ENCODE measurements around the gene SPRR4. TPM values are rescaled to one million over a fixed set of nuclear protein-coding genes. Genes with fewer than 3 reads are reported as not detected.

Gene SPRR4
- total RNA-seq, 4 donors from 2014 or later, result not detected

DNA sequence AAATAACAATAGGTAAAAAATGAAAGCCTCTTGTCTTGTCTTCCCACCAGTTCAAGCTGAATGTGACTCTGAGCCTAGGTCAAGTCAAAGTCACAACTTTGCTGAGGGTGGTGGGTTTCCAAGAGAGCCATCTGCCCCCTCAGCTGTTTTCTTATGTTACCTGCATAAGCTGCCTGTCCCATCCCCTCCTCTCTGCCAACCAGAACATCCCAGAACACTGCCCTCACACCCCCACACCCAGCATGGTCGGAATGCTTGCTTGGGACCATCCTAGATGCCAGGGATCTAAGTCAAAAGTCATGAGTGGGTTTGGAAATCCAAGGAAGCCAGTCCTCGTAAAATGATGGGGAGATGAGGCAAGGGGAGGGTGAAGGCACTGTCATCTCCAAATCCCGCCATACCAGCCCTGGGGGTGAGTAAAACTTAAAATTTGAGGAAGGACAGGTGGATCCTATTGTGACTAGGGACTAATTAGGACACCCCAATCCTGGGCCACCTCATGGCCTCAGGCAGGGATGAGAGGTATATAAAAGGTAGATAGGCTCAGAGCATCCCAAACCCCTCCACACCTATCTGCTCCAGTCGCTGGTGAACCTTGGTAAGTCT is 23.7 kb upstream of the SPRR4 start, which contains the start of gene SPRR5:
TSS of gene SPRR5 (plus strand) at position 556 of the 606 bp plus-strand sequence. CDS start 1,349 bp downstream, outside the sequence.
- no peak for ATAC-seq
- no peak for TF ChIP-seq POLR2AphosphoS5 (IDR thresholded peaks at IDR 0.05)
- TF ChIP-seq EP300 (IDR thresholded peaks at IDR 0.05), result no peak
- no peak for TF ChIP-seq POLR2A (IDR thresholded peaks at IDR 0.05)
- TF ChIP-seq, protein P1, sequence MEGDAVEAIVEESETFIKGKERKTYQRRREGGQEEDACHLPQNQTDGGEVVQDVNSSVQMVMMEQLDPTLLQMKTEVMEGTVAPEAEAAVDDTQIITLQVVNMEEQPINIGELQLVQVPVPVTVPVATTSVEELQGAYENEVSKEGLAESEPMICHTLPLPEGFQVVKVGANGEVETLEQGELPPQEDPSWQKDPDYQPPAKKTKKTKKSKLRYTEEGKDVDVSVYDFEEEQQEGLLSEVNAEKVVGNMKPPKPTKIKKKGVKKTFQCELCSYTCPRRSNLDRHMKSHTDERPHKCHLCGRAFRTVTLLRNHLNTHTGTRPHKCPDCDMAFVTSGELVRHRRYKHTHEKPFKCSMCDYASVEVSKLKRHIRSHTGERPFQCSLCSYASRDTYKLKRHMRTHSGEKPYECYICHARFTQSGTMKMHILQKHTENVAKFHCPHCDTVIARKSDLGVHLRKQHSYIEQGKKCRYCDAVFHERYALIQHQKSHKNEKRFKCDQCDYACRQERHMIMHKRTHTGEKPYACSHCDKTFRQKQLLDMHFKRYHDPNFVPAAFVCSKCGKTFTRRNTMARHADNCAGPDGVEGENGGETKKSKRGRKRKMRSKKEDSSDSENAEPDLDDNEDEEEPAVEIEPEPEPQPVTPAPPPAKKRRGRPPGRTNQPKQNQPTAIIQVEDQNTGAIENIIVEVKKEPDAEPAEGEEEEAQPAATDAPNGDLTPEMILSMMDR (IDR thresholded peaks at IDR 0.05), result no peak
- no peak within 1 kb of the TSS for H3K27ac ChIP-seq
- no peaks in the 10 kb centered on the region for H3K36me3 ChIP-seq
- no peaks in the 10 kb centered on the region for H3K4me1 ChIP-seq
- H3K9me3 ChIP-seq, result no peaks in the 10 kb centered on the region
- H3K4me3 ChIP-seq, result no peak within 1 kb of the TSS
- 40 to 79% methylated on average over 1 to 2 of the region's 4 CpGs for WGBS, 2 donors (ENCODE audit: low coverage in 1 of 2)
- H3K27me3 ChIP-seq, result no peaks in the 10 kb centered on the region

DNA sequence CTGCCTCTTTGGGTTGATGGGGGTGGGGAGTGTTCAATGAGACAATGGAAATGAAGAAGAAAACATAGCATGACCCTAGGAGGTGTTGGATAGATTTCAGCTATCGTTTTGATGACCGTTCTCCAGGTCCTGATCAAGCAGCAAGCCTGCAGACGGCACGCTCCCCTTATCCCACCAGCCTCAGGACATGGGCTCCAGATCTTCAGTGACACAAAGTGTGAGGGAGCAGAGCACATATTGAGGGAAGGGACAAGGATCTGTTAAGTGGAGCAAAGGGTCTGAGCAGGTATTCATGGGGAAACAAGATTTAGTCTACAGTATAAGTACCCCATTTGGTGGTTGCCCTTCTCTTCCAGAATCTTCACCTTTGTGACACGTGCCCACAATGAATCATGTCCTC is 18.7 kb upstream of the SPRR4 start:
- H3K4me3 ChIP-seq, result no peak overlapping the region
- WGBS, 2 donors (ENCODE audit: low coverage in 1 of 2), result 83 to 95% methylated on average over 4 of the region's 5 CpGs
- no peaks in the 10 kb centered on the region for H3K36me3 ChIP-seq
- no peaks in the 10 kb centered on the region for H3K4me1 ChIP-seq
- H3K9me3 ChIP-seq, result no peaks in the 10 kb centered on the region
- no peak for ATAC-seq
- H3K27me3 ChIP-seq, result no peaks in the 10 kb centered on the region
- H3K27ac ChIP-seq, result no peak overlapping the region
- TF ChIP-seq POLR2A (IDR thresholded peaks at IDR 0.05), result no peak
- TF ChIP-seq, protein P1 (IDR thresholded peaks at IDR 0.05), result no peak
- TF ChIP-seq POLR2AphosphoS5 (IDR thresholded peaks at IDR 0.05), result no peak
- TF ChIP-seq EP300 (IDR thresholded peaks at IDR 0.05), result no peak

GRCh38 chr1:152953761-152954160 is 16.7 kb upstream of the SPRR4 start:
- Histone ChIP-seq H3K27ac (no peak overlapping the region), H3K36me3 (no peaks in the 10 kb centered on the region), H3K9me3 (no peaks in the 10 kb centered on the region), H3K4me3 (no peak overlapping the region), H3K4me1 (no peaks in the 10 kb centered on the region), H3K27me3 (no peaks in the 10 kb centered on the region)
- TF ChIP-seq POLR2AphosphoS5 (IDR thresholded peaks at IDR 0.05), result no peak
- TF ChIP-seq, protein P1 (IDR thresholded peaks at IDR 0.05), result no peak
- TF ChIP-seq EP300 (IDR thresholded peaks at IDR 0.05), result no peak
- no peak for TF ChIP-seq POLR2A (IDR thresholded peaks at IDR 0.05)
- 48 to 75% methylated on average over 3 to 4 of the region's 7 CpGs for WGBS, 2 donors (ENCODE audit: low coverage in 1 of 2)
- ATAC-seq, result no peak

DNA sequence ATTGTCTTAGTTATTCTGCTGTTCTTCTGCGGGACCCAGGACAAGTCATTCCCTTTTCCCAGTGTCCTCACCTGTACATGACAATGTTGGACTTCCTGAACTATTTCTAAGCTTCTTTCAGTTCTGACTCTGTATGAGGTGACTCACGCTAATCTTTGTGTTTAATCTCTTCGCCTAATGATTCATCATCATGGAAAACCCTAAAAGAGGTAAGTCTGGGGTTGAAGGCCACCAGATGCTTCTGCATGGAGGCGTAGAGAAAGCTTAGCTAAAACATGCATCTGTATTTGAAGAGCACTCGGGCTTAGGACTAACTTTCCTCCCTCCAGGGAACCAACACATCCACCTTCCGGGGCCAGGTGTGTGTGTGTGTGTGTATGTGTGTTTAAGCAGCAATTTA is 16.0 kb upstream of the SPRR4 start:
- TF ChIP-seq EP300 (IDR thresholded peaks at IDR 0.05), result no peak
- TF ChIP-seq, protein P1 (IDR thresholded peaks at IDR 0.05), result no peak
- TF ChIP-seq POLR2A (IDR thresholded peaks at IDR 0.05), result no peak
- no peak for TF ChIP-seq POLR2AphosphoS5 (IDR thresholded peaks at IDR 0.05)
- WGBS, 2 donors (ENCODE audit: low coverage in 1 of 2), result 59 to 80% methylated on average over 4 to 5 of the region's 6 CpGs
- Histone ChIP-seq H3K36me3 (no peaks in the 10 kb centered on the region), H3K27ac (no peak overlapping the region), H3K4me3 (no peak overlapping the region), H3K27me3 (no peaks in the 10 kb centered on the region), H3K4me1 (no peaks in the 10 kb centered on the region), H3K9me3 (no peaks in the 10 kb centered on the region)
- no peak for ATAC-seq

GRCh38 chr1:152957561-152957960 is 12.9 kb upstream of the SPRR4 start:
- Histone ChIP-seq H3K4me3 (no peak overlapping the region), H3K36me3 (no peaks in the 10 kb centered on the region), H3K4me1 (no peaks in the 10 kb centered on the region), H3K9me3 (no peaks in the 10 kb centered on the region), H3K27ac (no peak overlapping the region), H3K27me3 (no peaks in the 10 kb centered on the region)
- no peak for TF ChIP-seq EP300 (IDR thresholded peaks at IDR 0.05)
- 78 to 80% methylated on average over 3 of the region's 3 CpGs for WGBS, 2 donors (ENCODE audit: low coverage in 1 of 2)
- no peak for ATAC-seq

Data from gastroesophageal sphincter (tissue), 4 donors.